HCT116 (cell line): ENCODE measurements around the gene FGD3. TPM values are rescaled to one million over a fixed set of nuclear protein-coding genes. Genes with fewer than 3 reads are reported as not detected.

Source experiments
- ATAC-seq: fragments of 200-7000 bp; cut with Tn5 transposase; 2 replicates; pipeline ENCODE4 v1.9.1; 2020; ENCODE audit warnings: mild to moderate bottlenecking, moderate library complexity
- BruUV-seq: library from RNA; stranded (reverse); fragments of 400-500 nt; replicated peaks from 2 replicates; lab custom pipeline; 2021; lab: Mats Ljungman, UMichigan
- CTCF ChIA-PET: fragments of 300-600 bp; sonication (Branson Sonifier 250); formaldehyde crosslinking; loops from one replicate; lab custom pipeline; 2021; ENCODE audit warnings: antibody characterized with exemption; lab: Charles Lee
- POLR2A ChIA-PET: fragments of 300-600, 350-600 bp; sonication (Branson Sonifier 250); formaldehyde crosslinking; loops from one replicate; lab custom pipeline; 2021; ENCODE audit warnings: antibody characterized with exemption; lab: Charles Lee
- RAD21 ChIA-PET, 2 experiments: fragments of 300-600 bp; sonication (Branson Sonifier 250); formaldehyde crosslinking; loops; one replicate each; lab custom pipeline; 2023; ENCODE audit warnings: low total read pairs in 2 of 2; ENCODE audit not compliant: uncharacterized antibody in 2 of 2, unreplicated experiment in 2 of 2, low non-redundant PET in 1 of 2; lab: Charles Lee
- DNase-seq: peaks from one replicate; pipeline ENCODE4 v3.0.0-alpha.2; 2010; ENCODE audit warnings: low read depth, low spot score
- H2AFZ ChIP-seq: fragments of 200-600 bp; shearing (Covaris generic), sonication (generic); 2 replicates; pipeline ENCODE4 v1.6.1; 2017; ENCODE audit warnings: low read depth, mixed run types, mixed read lengths, antibody characterized with exemption, low read length; ENCODE audit not compliant: poor library complexity, severe bottlenecking
- H3K27ac ChIP-seq: 2 replicates; pipeline ENCODE4 v1.5.1; 2012; ENCODE audit warnings: low read depth, low read length
- H3K27me3 ChIP-seq: fragments of 200-600 bp; sonication (generic); 2 replicates; pipeline ENCODE4 v1.6.1; 2016; ENCODE audit warnings: mixed run types, low read length, mixed read lengths; ENCODE audit not compliant: insufficient read depth
- H3K36me3 ChIP-seq, 2 experiments: fragments of 200-500 bp in 1 of 2; fragments of 200-600 bp in 1 of 2; sonication (Bioruptor generic) in 1 of 2; sonication (generic) in 1 of 2; 2 replicates each; pipeline versions ENCODE4 v1.5.1 to v1.6.1; 2014 to 2016; ENCODE audit warnings: low read length in 2 of 2, inconsistent platforms in 1 of 2, mixed read lengths in 1 of 2, mixed run types in 1 of 2; ENCODE audit not compliant: insufficient read depth in 2 of 2, control insufficient read depth in 1 of 2
- H3K4me1 ChIP-seq, 2 experiments: fragments of 200-600 bp in 1 of 2; sonication (generic) in 1 of 2; 2 replicates each; pipeline versions ENCODE4 v1.5.1 to v1.6.1; 2012 to 2017; ENCODE audit warnings: low read length in 2 of 2, inconsistent platforms in 1 of 2, mild to moderate bottlenecking in 1 of 2, mixed read lengths in 1 of 2, mixed run types in 1 of 2, moderate library complexity in 1 of 2; ENCODE audit not compliant: insufficient read depth in 2 of 2, control insufficient read depth in 1 of 2
- H3K4me2 ChIP-seq: fragments of 200-600 bp; sonication (generic); 2 replicates; pipeline ENCODE4 v1.6.1; 2017; ENCODE audit warnings: mixed run types, low read length, mixed read lengths
- H3K4me3 ChIP-seq, 2 experiments: fragments of 200-600 bp in 1 of 2; sonication (generic) in 1 of 2; replicated peaks in 1 of 2; 2 replicates each; pipeline ENCODE4 v1.5.1; 2011 to 2016; ENCODE audit warnings: low read length in 2 of 2, control low read depth in 1 of 2, low read depth in 1 of 2, mild to moderate bottlenecking in 1 of 2, mixed read lengths in 1 of 2, mixed run types in 1 of 2
- H3K79me2 ChIP-seq: fragments of 200-600 bp; sonication (generic); 2 replicates; pipeline ENCODE4 v1.6.1; 2017; ENCODE audit warnings: mild to moderate bottlenecking, mixed run types, low read length, moderate library complexity, mixed read lengths; ENCODE audit not compliant: insufficient read depth
- H3K9ac ChIP-seq: fragments of 200-600 bp; sonication (generic); 2 replicates; pipeline ENCODE4 v1.6.1; 2016; ENCODE audit warnings: low read length, mixed read lengths
- H3K9me2 ChIP-seq: fragments of 200-600 bp; sonication (generic), shearing (Covaris generic); 2 replicates; pipeline ENCODE4 v1.6.1; 2017; ENCODE audit warnings: mixed run types, mild to moderate bottlenecking, moderate library complexity; ENCODE audit not compliant: insufficient read depth
- H3K9me3 ChIP-seq, 2 experiments: fragments of 200-500 bp in 1 of 2; fragments of 200-600 bp in 1 of 2; sonication (Bioruptor generic) in 1 of 2; sonication (generic) in 1 of 2; 2 replicates each; pipeline ENCODE4 v1.6.1; 2014 to 2017; ENCODE audit warnings: low read length in 2 of 2, mixed read lengths in 2 of 2, inconsistent platforms in 1 of 2, low read depth in 1 of 2, mild to moderate bottlenecking in 1 of 2, mixed run types in 1 of 2, moderate library complexity in 1 of 2; ENCODE audit not compliant: control insufficient read depth in 1 of 2, insufficient read depth in 1 of 2
- H4K20me1 ChIP-seq: fragments of 200-600 bp; sonication (generic), shearing (Covaris generic); 2 replicates; pipeline ENCODE4 v1.6.1; 2017; ENCODE audit warnings: mixed run types, mild to moderate bottlenecking, moderate library complexity; ENCODE audit not compliant: insufficient read depth
- CBX3 ChIP-seq: IDR thresholded peaks from 2 replicates; pipeline ENCODE4 v1.6.1; 2012; ENCODE audit warnings: low read depth
- FOSL1 ChIP-seq: IDR thresholded peaks from 2 replicates; pipeline ENCODE4 v1.6.1; 2012; ENCODE audit warnings: low read depth
- POLR2A ChIP-seq: IDR thresholded peaks from 2 replicates; pipeline ENCODE4 v1.7.0; 2011; ENCODE audit warnings: borderline replicate concordance; ENCODE audit not compliant: insufficient read depth, insufficient read length; ENCODE audit errors: extremely low read depth
- POLR2AphosphoS5 ChIP-seq: IDR thresholded peaks from 2 replicates; pipeline ENCODE4 v1.6.1; 2011; ENCODE audit warnings: mild to moderate bottlenecking, low read depth, low read length, moderate library complexity
- RAD21 ChIP-seq: IDR thresholded peaks from 2 replicates; pipeline ENCODE4 v1.6.1; 2012; ENCODE audit warnings: low read depth, mild to moderate bottlenecking
- SP1 ChIP-seq: IDR thresholded peaks from 2 replicates; pipeline ENCODE4 v1.6.1; 2012; ENCODE audit warnings: low read depth
- ZFX ChIP-seq: fragments of 450-650 bp; IDR thresholded peaks from 2 replicates; pipeline ENCODE4 v1.6.1; 2017
- intact Hi-C: fragments of 100-400 bp; cut with micrococcal nuclease; formaldehyde crosslinking; loops from 2 replicates; pipeline ENCODE4 v1.10.0; 2022
- total RNA-seq: library from RNA; stranded (reverse); gene quantifications from one replicate; pipeline ENCODE4 v1.2.1, GENCODE V29; 2021; ENCODE audit not compliant: unreplicated experiment
- TF ChIP-seq, protein P1 (sequence below): IDR thresholded peaks from 2 replicates; pipeline ENCODE4 v1.6.1; 2012; ENCODE audit warnings: low read depth

The FGD3 gene
- total RNA-seq, 1 experiment from 2014 or later = 3.3 TPM

GRCh38 chr9:93057703-93058354 is 110.5 kb downstream of the FGD3 start:
- Histone ChIP-seq H3K4me3 (no peak overlapping the region), H2AFZ (peak overlapping the region; percentile 61), H3K4me2 (peak overlapping the region; percentile 87), H3K27ac (no peak overlapping the region), H3K27me3 (no peaks in the 10 kb centered on the region), H3K9ac (peak overlapping the region; percentile 68), H3K9me2 (no peaks in the 10 kb centered on the region), H4K20me1 (no peaks in the 10 kb centered on the region), H3K36me3 (no peaks in the 10 kb centered on the region), H3K4me1 (peaks cover 14 to 38% of the 10 kb centered on the region in 2 experiments), H3K9me3 (no peaks in the 10 kb centered on the region), H3K79me2 (no peaks in the 10 kb centered on the region)
- RAD21 ChIA-PET = no interaction called here
- CTCF ChIA-PET = no interaction called here
- no TSS peak for BruUV-seq
- TF ChIP-seq POLR2AphosphoS5 = no peak
- TF ChIP-seq SP1 = no peak
- TF ChIP-seq, protein P1, sequence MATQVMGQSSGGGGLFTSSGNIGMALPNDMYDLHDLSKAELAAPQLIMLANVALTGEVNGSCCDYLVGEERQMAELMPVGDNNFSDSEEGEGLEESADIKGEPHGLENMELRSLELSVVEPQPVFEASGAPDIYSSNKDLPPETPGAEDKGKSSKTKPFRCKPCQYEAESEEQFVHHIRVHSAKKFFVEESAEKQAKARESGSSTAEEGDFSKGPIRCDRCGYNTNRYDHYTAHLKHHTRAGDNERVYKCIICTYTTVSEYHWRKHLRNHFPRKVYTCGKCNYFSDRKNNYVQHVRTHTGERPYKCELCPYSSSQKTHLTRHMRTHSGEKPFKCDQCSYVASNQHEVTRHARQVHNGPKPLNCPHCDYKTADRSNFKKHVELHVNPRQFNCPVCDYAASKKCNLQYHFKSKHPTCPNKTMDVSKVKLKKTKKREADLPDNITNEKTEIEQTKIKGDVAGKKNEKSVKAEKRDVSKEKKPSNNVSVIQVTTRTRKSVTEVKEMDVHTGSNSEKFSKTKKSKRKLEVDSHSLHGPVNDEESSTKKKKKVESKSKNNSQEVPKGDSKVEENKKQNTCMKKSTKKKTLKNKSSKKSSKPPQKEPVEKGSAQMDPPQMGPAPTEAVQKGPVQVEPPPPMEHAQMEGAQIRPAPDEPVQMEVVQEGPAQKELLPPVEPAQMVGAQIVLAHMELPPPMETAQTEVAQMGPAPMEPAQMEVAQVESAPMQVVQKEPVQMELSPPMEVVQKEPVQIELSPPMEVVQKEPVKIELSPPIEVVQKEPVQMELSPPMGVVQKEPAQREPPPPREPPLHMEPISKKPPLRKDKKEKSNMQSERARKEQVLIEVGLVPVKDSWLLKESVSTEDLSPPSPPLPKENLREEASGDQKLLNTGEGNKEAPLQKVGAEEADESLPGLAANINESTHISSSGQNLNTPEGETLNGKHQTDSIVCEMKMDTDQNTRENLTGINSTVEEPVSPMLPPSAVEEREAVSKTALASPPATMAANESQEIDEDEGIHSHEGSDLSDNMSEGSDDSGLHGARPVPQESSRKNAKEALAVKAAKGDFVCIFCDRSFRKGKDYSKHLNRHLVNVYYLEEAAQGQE = no peak
- TF ChIP-seq POLR2A = no peak
- no peak for TF ChIP-seq FOSL1
- no peak for TF ChIP-seq ZFX
- no peak for TF ChIP-seq RAD21
- no peak for TF ChIP-seq CBX3
- intact Hi-C loops = no loop called here
- peak; percentile 27 for ATAC-seq
- POLR2A ChIA-PET = no interaction called here
- DNase-seq = no peak
